ENCODE measurements around the gene CD207. TPM values are rescaled to one million over a fixed set of nuclear protein-coding genes. Genes with fewer than 3 reads are reported as not detected.

Gene CD207
- total and polyA plus RNA-seq, 2 of the 8 experiments (the other 6 are each of a cell fraction or from before 2014, with no cell fraction given), result not detected

DNA sequence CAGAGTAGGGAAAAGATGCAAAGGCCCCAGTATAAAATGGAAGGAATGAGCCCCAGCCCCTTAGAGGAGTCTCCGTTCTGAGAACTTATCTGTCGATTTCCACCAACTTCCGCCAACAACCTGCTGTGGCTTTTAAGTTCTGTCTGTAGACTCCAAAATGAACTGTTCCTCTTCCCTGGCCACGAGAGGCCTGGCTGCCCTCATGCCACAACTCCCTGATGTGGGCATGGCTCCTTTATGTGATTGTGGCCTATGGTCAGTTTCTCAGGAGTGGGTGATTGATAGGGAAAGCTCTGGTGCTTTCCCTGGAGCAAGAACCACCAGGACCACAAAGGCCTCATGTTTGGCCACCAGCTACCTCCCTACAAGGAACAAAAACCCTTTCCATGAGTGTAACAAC is 18.8 kb upstream of the CD207 start (continued):
- no peak for TF ChIP-seq SIN3A (conservative IDR thresholded peaks at IDR 0.05 in 1 of 2, IDR thresholded peaks at IDR 0.05 in 1 of 2; ENCODE audit: low read depth in 1 of 2, low read length in 2 of 2)
- TF ChIP-seq POLR2AphosphoS5 (IDR thresholded peaks at IDR 0.05; ENCODE audit: low read depth, low read length), result no peak
- no peak for TF ChIP-seq PHF8 (conservative IDR thresholded peaks at IDR 0.05; ENCODE audit: low read depth, low read length)
- no peak for TF ChIP-seq SIRT6 (IDR thresholded peaks at IDR 0.05; ENCODE audit: low read length)

Measured in H1 (cell line).